Measurements from ENCODE around the gene TASOR2.

The TASOR2 gene

GRCh38 chr10:5684318-5684970 lies at the start of gene TASOR2:
Gene TASOR2 (plus strand): TSS chr10:5684838. CDS start chr10:5720643, 35,805 bp downstream.
- H3K9me3 ChIP-seq (ENCODE audit: severe bottlenecking) = no peaks in the 10 kb centered on the region
- peak within 1 kb of the TSS; percentile 59 for H3K27ac ChIP-seq (ENCODE audit: poor library complexity, severe bottlenecking)
- peak within 1 kb of the TSS; percentile 77 for H3K4me3 ChIP-seq (ENCODE audit: severe bottlenecking)
- no peaks in the 10 kb centered on the region for H3K27me3 ChIP-seq (ENCODE audit: insufficient read depth, poor library complexity, severe bottlenecking)
- no peaks in the 10 kb centered on the region for H3K36me3 ChIP-seq (ENCODE audit: low read depth)
- peak; percentile 85 for ATAC-seq (ENCODE audit: low read depth)
- peaks cover 13% of the 10 kb centered on the region for H3K4me1 ChIP-seq (ENCODE audit: insufficient read depth, poor library complexity, severe bottlenecking)
- TF ChIP-seq CTCF (IDR thresholded peaks at IDR 0.05; ENCODE audit: poor library complexity, severe bottlenecking) = no peak
- DNase-seq (ENCODE audit: low spot score) = peak; percentile 95

GRCh38 chr10:5634918-5635317 lies 49.7 kb upstream of the TASOR2 start:
- no peak for ATAC-seq (ENCODE audit: low read depth)
- Histone ChIP-seq H3K9me3 (ENCODE audit: severe bottlenecking) (no peaks in the 10 kb centered on the region), H3K27ac (ENCODE audit: poor library complexity, severe bottlenecking) (no peak overlapping the region), H3K36me3 (ENCODE audit: low read depth) (peaks cover under 1% of the 10 kb centered on the region; the same call in 1 of the 2 replicates), H3K4me1 (ENCODE audit: insufficient read depth, poor library complexity, severe bottlenecking) (no peaks in the 10 kb centered on the region), H3K4me3 (ENCODE audit: severe bottlenecking) (no peak overlapping the region), H3K27me3 (ENCODE audit: insufficient read depth, poor library complexity, severe bottlenecking) (no peaks in the 10 kb centered on the region)
- no peak for DNase-seq (ENCODE audit: low spot score)
- TF ChIP-seq CTCF (IDR thresholded peaks at IDR 0.05; ENCODE audit: poor library complexity, severe bottlenecking) = no peak

- DNase-seq (ENCODE audit: low spot score) (no peak), ATAC-seq (ENCODE audit: low read depth) (no peak)
- H3K27ac ChIP-seq (ENCODE audit: poor library complexity, severe bottlenecking) = no peak overlapping the region
- H3K4me3 ChIP-seq (ENCODE audit: severe bottlenecking) = no peak overlapping the region
- H3K27me3 ChIP-seq (ENCODE audit: insufficient read depth, poor library complexity, severe bottlenecking) = no peaks in the 10 kb centered on the region
- H3K4me1 ChIP-seq (ENCODE audit: insufficient read depth, poor library complexity, severe bottlenecking) = no peaks in the 10 kb centered on the region
- no peak for TF ChIP-seq CTCF (IDR thresholded peaks at IDR 0.05; ENCODE audit: poor library complexity, severe bottlenecking)
- H3K36me3 ChIP-seq (ENCODE audit: low read depth) = peaks cover 16% of the 10 kb centered on the region; the same call in 1 of the 2 replicates
- no peaks in the 10 kb centered on the region for H3K9me3 ChIP-seq (ENCODE audit: severe bottlenecking)
Measured at GRCh38 chr10:5638494-5638893, 46.1 kb upstream of the TASOR2 start.

- no peaks in the 10 kb centered on the region for H3K27me3 ChIP-seq (ENCODE audit: insufficient read depth, poor library complexity, severe bottlenecking)
- no peak for TF ChIP-seq CTCF (IDR thresholded peaks at IDR 0.05; ENCODE audit: poor library complexity, severe bottlenecking)
- no peaks in the 10 kb centered on the region for H3K9me3 ChIP-seq (ENCODE audit: severe bottlenecking)
- H3K4me3 ChIP-seq (ENCODE audit: severe bottlenecking) = no peak overlapping the region
- H3K36me3 ChIP-seq (ENCODE audit: low read depth) = peaks cover 16% of the 10 kb centered on the region; the same call in 1 of the 2 replicates
- ATAC-seq (ENCODE audit: low read depth) (no peak), DNase-seq (ENCODE audit: low spot score) (no peak)
- H3K4me1 ChIP-seq (ENCODE audit: insufficient read depth, poor library complexity, severe bottlenecking) = no peaks in the 10 kb centered on the region
- no peak overlapping the region for H3K27ac ChIP-seq (ENCODE audit: poor library complexity, severe bottlenecking)
Measured at GRCh38 chr10:5639066-5639465, 45.6 kb upstream of the TASOR2 start.

- H3K36me3 ChIP-seq (ENCODE audit: low read depth) = peaks cover 16% of the 10 kb centered on the region; the same call in 1 of the 2 replicates
- no peak overlapping the region for H3K4me3 ChIP-seq (ENCODE audit: severe bottlenecking)
Measured at GRCh38 chr10:5640036-5640435, 44.6 kb upstream of the TASOR2 start.

More at GRCh38 chr10:5640036-5640435, 44.6 kb upstream of the TASOR2 start:
- no peak for TF ChIP-seq CTCF (IDR thresholded peaks at IDR 0.05; ENCODE audit: poor library complexity, severe bottlenecking)
- Histone ChIP-seq H3K4me1 (ENCODE audit: insufficient read depth, poor library complexity, severe bottlenecking) (no peaks in the 10 kb centered on the region), H3K27ac (ENCODE audit: poor library complexity, severe bottlenecking) (no peak overlapping the region), H3K9me3 (ENCODE audit: severe bottlenecking) (no peaks in the 10 kb centered on the region), H3K27me3 (ENCODE audit: insufficient read depth, poor library complexity, severe bottlenecking) (no peaks in the 10 kb centered on the region)
- ATAC-seq (ENCODE audit: low read depth) (no peak), DNase-seq (ENCODE audit: low spot score) (no peak)

All from RWPE2 (cell line).